Right atrium auricular region (tissue), 2 donors: ENCODE data around the gene CWH43. TPM values are rescaled to one million over a fixed set of nuclear protein-coding genes. Genes with fewer than 3 reads are reported as not detected.
"Not testable (repeated sequence)": the region's sequence is repeated elsewhere in the genome, so short reads cannot be mapped to it uniquely, and the experiment has no call there.

Experiments
- DNase-seq: peaks from one replicate; pipeline ENCODE4 v3.0.0-alpha.2; 2019; ENCODE audit warnings: low spot score
- H3K27ac ChIP-seq, 2 donors: fragments of 200-600 bp; sonication (generic); 1 replicate in 1 of 2; 2 replicates in 1 of 2; pipeline ENCODE4 v1.5.1; 2016 to 2019
- H3K27me3 ChIP-seq, 2 donors: fragments of 200-600 bp; sonication (generic); one replicate each; pipeline versions ENCODE4 v1.5.1 to v1.6.0; 2017 to 2019
- H3K36me3 ChIP-seq: fragments of 200-600 bp; sonication (generic); one replicate; pipeline ENCODE4 v1.5.1; 2016
- H3K4me1 ChIP-seq, 2 donors: fragments of 200-600 bp; sonication (generic); one replicate each; pipeline versions ENCODE4 v1.5.1 to v1.6.0; 2017 to 2019
- H3K4me3 ChIP-seq, 2 donors: fragments of 200-600 bp; sonication (generic); 1 replicate in 1 of 2; 2 replicates in 1 of 2; pipeline ENCODE4 v1.5.1; 2017 to 2019; ENCODE audit warnings: mild to moderate bottlenecking in 1 of 2, moderate library complexity in 1 of 2
- H3K9me3 ChIP-seq, 2 donors: fragments of 200-600 bp; sonication (generic); one replicate each; pipeline ENCODE4 v1.5.1; 2019
- total RNA-seq, 2 donors: library from RNA; depleted of rRNA; stranded (reverse); fragments of >200 nt; gene quantifications; one replicate each; pipeline ENCODE4 v1.1.0, GENCODE V29; 2016

The CWH43 gene
- total RNA-seq, 2 donors from 2014 or later = not detected

GRCh38 chr4:49096627-49097026 lies 110.6 kb downstream of the CWH43 start:
- not testable (repeated sequence) for H3K4me1 ChIP-seq, H3K36me3 ChIP-seq, H3K4me3 ChIP-seq, H3K27ac ChIP-seq, H3K27me3 ChIP-seq, DNase-seq
- H3K9me3 ChIP-seq = peaks cover 12 to 31% of the 10 kb centered on the region in 2 donors

- H3K4me3 ChIP-seq, H3K27me3 ChIP-seq, H3K4me1 ChIP-seq, H3K36me3 ChIP-seq, H3K27ac ChIP-seq, DNase-seq: not testable (repeated sequence)
- H3K9me3 ChIP-seq = peaks cover 12 to 30% of the 10 kb centered on the region in 2 donors
Measured at GRCh38 chr4:49097071-49097470, 111.0 kb downstream of the CWH43 start.

- H3K27me3 ChIP-seq, DNase-seq, H3K4me1 ChIP-seq, H3K36me3 ChIP-seq, H3K27ac ChIP-seq, H3K4me3 ChIP-seq: not testable (repeated sequence)
- H3K9me3 ChIP-seq = peaks cover 12 to 29% of the 10 kb centered on the region in 2 donors
Measured at GRCh38 chr4:49097505-49097904, 111.4 kb downstream of the CWH43 start.

GRCh38 chr4:49098034-49098759 lies 112.1 kb downstream of the CWH43 start:
- H3K4me1 ChIP-seq, DNase-seq, H3K4me3 ChIP-seq, H3K27ac ChIP-seq, H3K36me3 ChIP-seq, H3K27me3 ChIP-seq: not testable (repeated sequence)
- peaks cover 12 to 32% of the 10 kb centered on the region in 2 donors for H3K9me3 ChIP-seq

GRCh38 chr4:49099831-49100444 lies 113.9 kb downstream of the CWH43 start:
- not testable (repeated sequence) for DNase-seq, H3K4me3 ChIP-seq, H3K27ac ChIP-seq, H3K27me3 ChIP-seq, H3K36me3 ChIP-seq, H3K4me1 ChIP-seq
- H3K9me3 ChIP-seq = peaks cover 12 to 44% of the 10 kb centered on the region in 2 donors

- not testable (repeated sequence) for H3K36me3 ChIP-seq, H3K4me1 ChIP-seq, H3K27ac ChIP-seq, DNase-seq, H3K4me3 ChIP-seq, H3K27me3 ChIP-seq
- peaks cover 19 to 46% of the 10 kb centered on the region in 2 donors for H3K9me3 ChIP-seq
Measured at GRCh38 chr4:49102344-49102898, 116.3 kb downstream of the CWH43 start.

- DNase-seq = not testable (repeated sequence)
Measured at GRCh38 chr4:49103436-49104136, 117.5 kb downstream of the CWH43 start.

GRCh38 chr4:49104231-49104930 lies 118.3 kb downstream of the CWH43 start:
- H3K27ac ChIP-seq, DNase-seq, H3K27me3 ChIP-seq, H3K4me1 ChIP-seq, H3K4me3 ChIP-seq, H3K36me3 ChIP-seq: not testable (repeated sequence)
- peaks cover 15 to 51% of the 10 kb centered on the region in 2 donors for H3K9me3 ChIP-seq

More at GRCh38 chr4:49103436-49104136, 117.5 kb downstream of the CWH43 start:
- H3K4me1 ChIP-seq, H3K27me3 ChIP-seq, H3K36me3 ChIP-seq, H3K4me3 ChIP-seq, H3K27ac ChIP-seq: not testable (repeated sequence)
- H3K9me3 ChIP-seq = peaks cover 19 to 52% of the 10 kb centered on the region in 2 donors

- peaks cover 7 to 52% of the 10 kb centered on the region in 2 donors for H3K9me3 ChIP-seq
- not testable (repeated sequence) for H3K36me3 ChIP-seq, H3K27ac ChIP-seq, H3K27me3 ChIP-seq, DNase-seq, H3K4me3 ChIP-seq, H3K4me1 ChIP-seq
Measured at GRCh38 chr4:49105248-49105904, 119.3 kb downstream of the CWH43 start.

GRCh38 chr4:49107262-49107661 lies 121.2 kb downstream of the CWH43 start:
- DNase-seq, H3K4me1 ChIP-seq, H3K27ac ChIP-seq, H3K36me3 ChIP-seq, H3K27me3 ChIP-seq, H3K4me3 ChIP-seq: not testable (repeated sequence)
- peaks cover 7 to 50% of the 10 kb centered on the region in 2 donors for H3K9me3 ChIP-seq

GRCh38 chr4:49108183-49108978 lies 122.3 kb downstream of the CWH43 start:
- H3K9me3 ChIP-seq = peaks cover 7 to 41% of the 10 kb centered on the region in 2 donors
- H3K4me1 ChIP-seq, H3K27ac ChIP-seq, DNase-seq, H3K36me3 ChIP-seq, H3K27me3 ChIP-seq, H3K4me3 ChIP-seq: not testable (repeated sequence)

GRCh38 chr4:49109567-49110166 lies 123.6 kb downstream of the CWH43 start:
- H3K36me3 ChIP-seq, H3K4me3 ChIP-seq, H3K27me3 ChIP-seq, H3K27ac ChIP-seq, H3K4me1 ChIP-seq, DNase-seq: not testable (repeated sequence)
- peaks cover 7 to 36% of the 10 kb centered on the region in 2 donors for H3K9me3 ChIP-seq

GRCh38 chr4:49110579-49110978 lies 124.5 kb downstream of the CWH43 start:
- H3K4me3 ChIP-seq, H3K27ac ChIP-seq, H3K27me3 ChIP-seq, H3K4me1 ChIP-seq, H3K36me3 ChIP-seq, DNase-seq: not testable (repeated sequence)
- peaks cover 3 to 39% of the 10 kb centered on the region in 2 donors for H3K9me3 ChIP-seq
